Activated CD4-positive, alpha-beta T cell treated with anti-CD3 and anti-CD28 coated beads for 24 hours (primary cell): Measurements from ENCODE around the gene STX17.
"Not testable (repeated sequence)": the region's sequence is repeated elsewhere in the genome, so short reads cannot be mapped to it uniquely, and the experiment has no call there.

Experiments used
- DNase-seq, 2 donors: peaks; one replicate each; pipeline ENCODE4 v3.0.0-alpha.2; 2020; ENCODE audit warnings: low read depth in 2 of 2

The STX17 gene

GRCh38 chr9:99967457-99967856, 61.0 kb downstream of the STX17 start:
- no peak for DNase-seq

- DNase-seq = no peak
Measured at GRCh38 chr9:99970481-99970880, 64.0 kb downstream of the STX17 start.

DNA sequence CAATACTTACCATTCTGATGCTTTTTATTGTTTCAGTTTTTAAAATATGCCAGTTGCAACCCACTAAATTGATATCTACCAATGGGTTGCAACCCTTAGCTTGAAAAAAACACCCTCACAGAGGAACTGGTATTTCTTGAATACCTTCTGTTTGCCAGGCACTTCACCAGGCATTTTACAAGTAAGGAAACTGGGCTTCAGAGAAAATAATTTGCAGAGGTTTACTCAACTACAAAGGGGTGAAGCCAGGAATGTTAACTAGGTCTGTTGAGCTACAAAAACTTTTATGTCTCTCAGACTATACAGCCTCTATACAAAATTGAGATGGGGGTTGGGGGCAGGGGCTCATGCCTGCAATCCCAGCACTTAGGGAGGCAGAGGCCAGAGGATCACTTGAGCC, 65.0 kb downstream of the STX17 start:
- no peak for DNase-seq

DNA sequence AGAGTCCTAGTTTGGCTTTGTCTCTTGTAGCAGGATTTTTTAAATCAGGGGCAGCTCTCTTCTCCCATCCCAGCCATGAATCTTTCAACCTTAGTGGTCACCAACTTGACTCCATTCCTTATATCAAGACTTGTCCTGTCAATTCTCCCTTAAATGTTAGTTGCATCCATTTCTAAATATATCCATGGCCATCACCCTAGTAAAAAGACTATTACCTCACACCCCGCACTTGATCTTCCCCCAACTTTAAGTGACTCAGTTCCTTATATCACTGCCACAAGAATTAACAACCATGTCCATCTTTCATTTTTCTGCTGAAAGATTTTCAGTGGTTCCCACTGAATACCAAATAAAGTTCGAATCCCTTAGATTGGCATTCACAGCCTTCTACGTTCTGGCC, 67.0 kb downstream of the STX17 start:
- DNase-seq = no peak

DNA sequence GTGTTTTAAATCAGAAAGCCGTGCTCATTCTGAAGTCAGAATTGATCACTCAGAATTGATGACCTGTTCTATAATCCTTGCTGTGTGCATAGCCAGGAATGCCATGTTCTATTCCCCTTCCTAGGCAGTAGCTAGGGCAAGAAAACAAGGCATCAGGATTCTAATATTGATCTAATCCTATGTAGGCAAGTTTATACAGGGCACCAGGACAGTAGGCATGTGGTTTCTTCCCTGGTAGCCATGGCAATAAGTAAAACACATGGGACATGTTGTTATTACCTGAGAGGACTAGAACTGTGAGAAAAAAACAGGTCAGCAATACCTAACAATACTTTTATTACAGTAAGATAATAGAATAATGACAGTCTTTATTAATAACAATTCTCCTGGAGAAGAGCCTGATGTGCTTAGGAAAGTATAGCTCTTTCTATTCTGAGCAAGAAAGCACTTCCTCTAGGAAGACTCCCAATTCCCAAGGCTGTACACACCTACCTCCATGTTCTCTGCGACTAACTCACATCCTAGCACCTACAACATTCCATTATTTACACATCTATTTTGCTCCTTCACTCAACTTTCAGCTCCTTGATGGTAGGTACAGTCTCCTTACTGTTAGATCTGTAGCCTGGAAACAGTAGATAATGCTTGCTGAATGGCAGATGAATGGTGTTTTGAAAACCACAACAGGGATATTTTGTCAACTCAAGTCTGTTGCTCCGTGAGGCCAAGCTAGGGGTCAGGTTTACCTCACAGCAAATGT, 70.8 kb downstream of the STX17 start:
- no peak for DNase-seq

GRCh38 chr9:99978221-99978620, 71.8 kb downstream of the STX17 start:
- no peak for DNase-seq

DNA sequence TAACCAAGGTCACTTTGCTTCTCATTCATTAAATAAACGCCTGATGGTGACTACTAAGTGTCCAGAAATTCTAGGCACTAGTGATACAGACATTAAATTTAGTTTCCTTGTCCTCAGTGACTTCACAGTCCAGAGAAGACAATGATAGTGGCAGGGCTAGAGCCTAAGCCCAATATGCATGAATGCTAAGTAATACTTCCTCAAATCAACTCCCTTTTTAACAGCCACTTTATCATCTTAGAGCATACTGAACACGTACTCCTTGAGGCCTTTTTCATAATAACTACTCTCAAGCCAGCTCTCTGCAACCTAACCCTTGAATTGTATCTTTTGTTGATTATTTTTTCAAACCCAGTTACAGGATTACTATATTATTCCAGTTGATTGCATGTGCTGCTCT, 74.1 kb downstream of the STX17 start:
- DNase-seq = no peak

GRCh38 chr9:99986642-99987041, 80.2 kb downstream of the STX17 start:
- DNase-seq = no peak

DNA sequence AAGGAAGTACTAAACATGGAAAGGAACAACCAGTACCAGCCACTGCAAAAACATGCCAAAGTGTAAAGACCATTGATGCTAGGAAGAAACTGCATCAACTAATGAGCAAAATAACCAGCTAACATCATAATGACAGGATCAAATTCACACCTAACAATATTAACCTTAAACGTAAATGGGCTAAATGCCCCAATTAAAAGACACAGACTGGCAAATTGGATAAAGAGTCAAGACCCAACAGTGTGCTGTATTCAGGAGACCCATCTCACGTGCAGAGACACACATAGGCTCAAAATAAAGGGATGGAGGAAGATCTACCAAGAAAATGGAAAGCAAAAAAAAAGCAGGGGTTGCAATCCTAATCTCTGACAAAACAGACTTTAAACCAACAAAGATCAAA, 84.1 kb downstream of the STX17 start:
- DNase-seq = not testable (repeated sequence)

GRCh38 chr9:99998266-99998665, 91.8 kb downstream of the STX17 start:
- DNase-seq = no peak

- DNase-seq = no peak
Measured at GRCh38 chr9:99998866-99999265, 92.4 kb downstream of the STX17 start.

GRCh38 chr9:99999797-100000196, 93.3 kb downstream of the STX17 start:
- no peak for DNase-seq

DNA sequence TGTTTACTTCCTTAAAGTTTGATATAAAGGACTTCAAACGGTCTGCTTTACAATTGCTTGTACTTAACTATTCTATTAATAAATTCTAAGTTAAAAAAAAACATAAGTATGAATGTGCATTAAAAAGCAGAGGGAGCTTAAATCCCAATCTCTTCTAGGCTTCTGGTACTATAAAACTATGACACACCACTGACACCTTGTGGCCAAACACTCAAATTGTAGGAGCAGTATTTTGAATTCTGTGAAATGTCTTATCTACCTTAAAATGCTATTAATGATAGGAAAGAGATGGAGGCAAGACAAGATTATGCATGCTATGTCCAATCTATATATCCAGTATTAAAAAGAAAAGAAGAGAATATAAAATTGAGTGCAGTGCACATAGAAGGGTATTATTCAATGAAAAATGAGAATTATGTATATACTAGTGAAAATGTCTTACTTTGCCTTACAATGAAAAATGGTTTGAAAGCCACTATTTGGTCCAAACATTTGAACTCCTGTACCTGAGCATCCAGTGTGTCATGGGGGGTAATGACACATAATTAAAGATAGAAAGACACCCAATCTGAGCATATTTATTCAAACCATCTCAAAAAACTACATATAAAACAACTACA, 104.7 kb downstream of the STX17 start:
- peak; percentile 4 to 14 for DNase-seq

DNA sequence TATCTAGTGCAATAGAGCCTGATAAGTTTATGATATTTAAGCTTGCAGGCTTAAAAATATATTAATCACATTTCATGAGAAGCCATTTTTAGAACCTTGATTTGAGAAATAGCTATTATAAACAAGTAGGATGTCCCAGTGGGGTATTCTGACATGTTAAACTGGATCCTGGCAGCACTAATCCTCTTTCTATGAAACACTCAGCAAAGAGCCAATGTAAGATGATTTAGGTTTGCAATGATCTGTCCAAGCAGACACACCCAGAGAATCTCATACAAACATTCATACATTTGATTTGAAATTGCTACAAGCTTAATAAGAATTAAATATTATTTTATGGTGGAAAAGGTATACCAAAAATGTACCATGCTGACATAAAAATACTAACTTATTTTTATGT, 105.8 kb downstream of the STX17 start:
- no peak for DNase-seq

DNA sequence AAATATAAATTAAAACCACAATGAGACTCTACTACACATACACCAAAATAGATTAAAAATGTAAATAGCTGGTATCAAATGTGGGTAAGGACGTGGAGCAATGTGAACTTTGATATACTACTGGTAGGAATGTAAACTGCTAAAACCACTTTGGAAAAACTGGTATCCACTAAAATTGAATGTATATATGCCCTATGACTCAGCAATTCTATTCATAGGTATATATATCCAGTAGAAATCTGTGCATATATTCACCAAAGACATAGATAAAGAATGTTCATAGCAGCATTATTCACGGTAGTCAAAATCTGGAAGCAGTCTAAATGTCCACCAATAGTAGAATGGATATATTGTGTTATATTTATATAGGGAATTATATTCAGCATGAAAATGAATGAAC, 107.1 kb downstream of the STX17 start:
- DNase-seq = no peak

DNA sequence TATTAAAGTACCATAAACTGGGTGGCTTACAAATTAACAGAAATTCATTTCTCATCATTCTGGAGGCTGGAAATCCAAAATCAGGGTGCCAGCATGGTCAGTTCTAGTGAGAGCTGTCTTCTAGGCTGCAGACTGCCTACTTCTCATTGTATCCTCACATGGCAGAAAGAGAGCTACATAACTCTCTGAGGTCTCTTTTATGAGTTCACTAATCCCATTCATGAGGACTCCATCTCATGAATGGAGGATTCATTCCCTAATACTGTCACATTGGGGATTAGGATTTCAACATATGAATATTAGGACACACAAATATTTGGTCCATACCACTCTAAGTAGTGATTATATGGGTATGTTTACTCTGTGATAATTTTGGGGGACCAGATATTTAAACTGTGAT, 108.4 kb downstream of the STX17 start:
- no peak for DNase-seq

DNA sequence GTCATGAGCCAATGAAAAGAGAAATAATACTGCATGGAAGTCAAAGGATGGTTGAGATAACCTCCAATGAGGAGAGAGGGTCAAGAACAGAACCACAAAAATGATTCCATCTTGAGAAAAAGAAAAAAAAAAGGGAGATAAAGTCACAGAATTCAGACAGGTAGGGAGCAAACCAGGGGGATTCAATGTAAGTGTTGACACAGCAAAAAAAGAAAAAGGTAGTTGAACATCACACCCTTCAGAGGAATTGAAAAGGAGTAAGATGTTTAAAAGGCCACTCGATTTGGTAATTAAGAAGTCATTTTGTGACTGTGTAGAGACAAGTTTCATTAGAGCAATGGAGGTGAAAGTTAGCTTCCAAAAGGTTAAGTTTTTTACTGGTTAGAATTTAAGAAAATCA, 113.1 kb downstream of the STX17 start:
- no peak for DNase-seq
